ENCODE measurements around the gene XRCC3.

- TF ChIP-seq, protein P1, sequence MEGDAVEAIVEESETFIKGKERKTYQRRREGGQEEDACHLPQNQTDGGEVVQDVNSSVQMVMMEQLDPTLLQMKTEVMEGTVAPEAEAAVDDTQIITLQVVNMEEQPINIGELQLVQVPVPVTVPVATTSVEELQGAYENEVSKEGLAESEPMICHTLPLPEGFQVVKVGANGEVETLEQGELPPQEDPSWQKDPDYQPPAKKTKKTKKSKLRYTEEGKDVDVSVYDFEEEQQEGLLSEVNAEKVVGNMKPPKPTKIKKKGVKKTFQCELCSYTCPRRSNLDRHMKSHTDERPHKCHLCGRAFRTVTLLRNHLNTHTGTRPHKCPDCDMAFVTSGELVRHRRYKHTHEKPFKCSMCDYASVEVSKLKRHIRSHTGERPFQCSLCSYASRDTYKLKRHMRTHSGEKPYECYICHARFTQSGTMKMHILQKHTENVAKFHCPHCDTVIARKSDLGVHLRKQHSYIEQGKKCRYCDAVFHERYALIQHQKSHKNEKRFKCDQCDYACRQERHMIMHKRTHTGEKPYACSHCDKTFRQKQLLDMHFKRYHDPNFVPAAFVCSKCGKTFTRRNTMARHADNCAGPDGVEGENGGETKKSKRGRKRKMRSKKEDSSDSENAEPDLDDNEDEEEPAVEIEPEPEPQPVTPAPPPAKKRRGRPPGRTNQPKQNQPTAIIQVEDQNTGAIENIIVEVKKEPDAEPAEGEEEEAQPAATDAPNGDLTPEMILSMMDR (IDR thresholded peaks at IDR 0.05): no peak
- TF ChIP-seq POLR2A (IDR thresholded peaks at IDR 0.05) (no peak), EP300 (IDR thresholded peaks at IDR 0.05) (no peak)
Observed at GRCh38 chr14:103714063-103714724, 1.1 kb downstream of the XRCC3 start.
